Adrenal gland (tissue), 12 donors: ENCODE measurements around the gene PRPF6. TPM values are rescaled to one million over a fixed set of nuclear protein-coding genes. Genes with fewer than 3 reads are reported as not detected.
A peak's percentile ranks its signal among the peaks of the same experiment; 100 is the strongest.
"Not testable (repeated sequence)": the region's sequence is repeated elsewhere in the genome, so short reads cannot be mapped to it uniquely, and the experiment has no call there.

Source experiments
- DNase-seq, 7 donors: peaks; one replicate each; pipeline ENCODE4 v3.0.0-alpha.2; 2019 to 2020
- H3K27ac ChIP-seq, 5 donors: fragments of 200-600 bp; sonication (generic) in 4 of 5; 1 replicate in 3 of 5; 2 replicates in 2 of 5; pipeline versions ENCODE4 v1.5.1 to v1.8.0; 2016 to 2020; ENCODE audit warnings: mild to moderate bottlenecking in 1 of 5
- H3K27me3 ChIP-seq: fragments of 200-600 bp; 2 replicates; pipeline ENCODE4 v1.8.0; 2021
- H3K36me3 ChIP-seq, 2 donors: fragments of 200-600 bp; replicated peaks in 1 of 2; 1 replicate in 1 of 2; 2 replicates in 1 of 2; pipeline versions ENCODE4 v1.5.1 to v1.8.0; 2018 to 2022
- H3K4me1 ChIP-seq, 2 donors: fragments of 200-600 bp; replicated peaks in 1 of 2; 1 replicate in 1 of 2; 2 replicates in 1 of 2; pipeline versions ENCODE4 v1.5.1 to v1.8.0; 2018 to 2021
- H3K4me3 ChIP-seq, 4 donors: fragments of 200-600 bp; sonication (generic) in 3 of 4; one replicate each; pipeline ENCODE4 v1.5.1; 2016 to 2018
- H3K9me3 ChIP-seq, 3 donors: fragments of 200-600 bp; sonication (generic) in 1 of 3; replicated peaks in 1 of 3; 1 replicate in 2 of 3; 2 replicates in 1 of 3; pipeline versions ENCODE4 v1.5.1 to v1.8.0; 2016 to 2021
- CTCF ChIP-seq, 6 experiments: fragments of 450-650 bp in 4 of 6; fragments of 200-600 bp in 2 of 6; sonication (generic) in 1 of 6; IDR thresholded peaks; 1 replicate in 5 of 6; 2 replicates in 1 of 6; pipeline versions ENCODE4 v1.5.1 to v1.8.0; 2016 to 2021; ENCODE audit warnings: antibody characterized with exemption in 6 of 6, mild to moderate bottlenecking in 2 of 6, moderate library complexity in 1 of 6
- POLR2A ChIP-seq, 2 donors: fragments of 450-650 bp; IDR thresholded peaks; one replicate each; pipeline ENCODE4 v1.6.1; 2017; ENCODE audit warnings: antibody characterized with exemption in 2 of 2, mild to moderate bottlenecking in 2 of 2, moderate library complexity in 1 of 2
- WGBS, 4 donors: extraction: QIAGEN DNeasy Blood & Tissue Kit in 2 of 4; methylation state at CpG; one replicate each; pipeline versions ENCODE4 v1.1.5 to v1.1.7; 2013 to 2017; 5-methylcytosine and 5-hydroxymethylcytosine counted together
- intact Hi-C, 2 donors: fragments of 100-400 bp; cut with DNase I; formaldehyde crosslinking; loops; one replicate each; pipeline versions ENCODE4 v1.14.1 to v1.15.0; 2022 to 2023
- polyA plus RNA-seq, 3 donors: library from polyadenylated mRNA; stranded (reverse); fragments of 200-250 nt in 2 of 3; fragments of 350-450 nt in 1 of 3; fragmentation: Illumina TruSeq in 1 of 3; extraction: RNeasy Lipid Tissue Mini Kit (QIAGEN cat#74804) in 1 of 3; gene quantifications; one replicate each; pipeline ENCODE4 v1.2.3, GENCODE V29; 2013 to 2014
- total RNA-seq, 9 donors: library from RNA; depleted of rRNA in 4 of 9; stranded (reverse); fragments of >200 nt in 4 of 9; fragments of 120-200 nt in 1 of 9; fragmentation: NEBNext Ultra II Directional in 1 of 9; extraction: Animal tissue kit (Norgen Biotek cat#: 25700) in 1 of 9; gene quantifications; one replicate each; pipeline versions ENCODE4 v1.1.0 to v1.2.4, GENCODE V29; 2013 to 2023
- donor health status: healthy with polysubstance abuse.
- donor health status: Bipolar disorder and iron deficiency.
- donor health status: DM: yes; HTN: yes; CAD: no.
- donor health status: DM: no; HTN: no; CAD: no.
- donor health status: DM: no; HTN: no; CAD: no.
- donor health status: DM: yes; HTN: yes; CAD: no.

PRPF6 gene
- total and polyA plus RNA-seq, 12 donors = 48.3 to 73.9 (median 55.3) TPM

GRCh38 chr20:63970714-63971431 lies 10.1 kb upstream of the PRPF6 start:
- no peak for DNase-seq
- H3K9me3 ChIP-seq = no peaks in the 10 kb centered on the region
- peaks cover 8 to 20% of the 10 kb centered on the region in 2 donors for H3K4me1 ChIP-seq
- H3K27me3 ChIP-seq = no peaks in the 10 kb centered on the region
- WGBS, 4 donors = 87 to 96% (median 94%) methylated on average over 5 of the region's 5 CpGs
- intact Hi-C loops = loop anchor here (10.0 kb wide), 2 partner anchors 186 to 356 kb away; no protein-coding TSS in a partner anchor
- H3K36me3 ChIP-seq = peaks cover 0 to 14% of the 10 kb centered on the region in 2 donors
- H3K27ac ChIP-seq = no peak overlapping the region
- H3K4me3 ChIP-seq = no peak overlapping the region
- TF ChIP-seq CTCF (IDR thresholded peaks at IDR 0.05) (no peak), POLR2A (IDR thresholded peaks at IDR 0.05) (no peak)

GRCh38 chr20:63971960-63972311 lies 9.0 kb upstream of the PRPF6 start:
- not testable (repeated sequence) for DNase-seq, H3K9me3 ChIP-seq, H3K27me3 ChIP-seq, H3K36me3 ChIP-seq, H3K27ac ChIP-seq, H3K4me3 ChIP-seq
- WGBS, 4 donors = 81 to 87% (median 85%) methylated on average over 10 of the region's 10 CpGs
- peaks cover 8 to 20% of the 10 kb centered on the region in 2 donors for H3K4me1 ChIP-seq
- intact Hi-C loops = loop anchor here (2.0 to 10.0 kb wide), 3 partner anchors 187 to 433 kb away; no protein-coding TSS in a partner anchor

GRCh38 chr20:63972312-63973159 lies 8.4 kb upstream of the PRPF6 start:
- no peaks in the 10 kb centered on the region for H3K9me3 ChIP-seq
- H3K27me3 ChIP-seq = no peaks in the 10 kb centered on the region
- no peaks in the 10 kb centered on the region for H3K36me3 ChIP-seq
- no peak overlapping the region for H3K4me3 ChIP-seq
- TF ChIP-seq POLR2A (IDR thresholded peaks at IDR 0.05) (no peak), CTCF (IDR thresholded peaks at IDR 0.05) (no peak)
- peaks cover 8 to 20% of the 10 kb centered on the region in 2 donors for H3K4me1 ChIP-seq
- peak overlapping the region in 1 of 5 donors; percentile 10 for H3K27ac ChIP-seq
- DNase-seq = peak in 5 of 7 donors; percentile 20 to 66 (median 27)
- intact Hi-C loops = loop anchor here (2.0 to 10.0 kb wide), 3 partner anchors 188 to 434 kb away; no protein-coding TSS in a partner anchor
- WGBS, 4 donors = 66 to 74% (median 70%) methylated on average over 7 to 18 of the region's 18 CpGs

- peak overlapping the region in 1 of 5 donors; percentile 50 for H3K27ac ChIP-seq
Measured at GRCh38 chr20:63973160-63973479, 7.8 kb upstream of the PRPF6 start.

More at GRCh38 chr20:63973160-63973479, 7.8 kb upstream of the PRPF6 start:
- no peak for TF ChIP-seq POLR2A (IDR thresholded peaks at IDR 0.05)
- no peak for TF ChIP-seq CTCF (IDR thresholded peaks at IDR 0.05)
- no peak for DNase-seq
- Histone ChIP-seq H3K4me3 (no peak overlapping the region), H3K9me3 (no peaks in the 10 kb centered on the region), H3K4me1 (peaks cover 8 to 20% of the 10 kb centered on the region in 2 donors), H3K36me3 (no peaks in the 10 kb centered on the region), H3K27me3 (no peaks in the 10 kb centered on the region)
- WGBS, 4 donors = 86 to 97% (median 90%) methylated on average over 1 to 3 of the region's 3 CpGs
- intact Hi-C loops = loop anchor here (2.0 to 10.0 kb wide), 3 partner anchors 188 to 434 kb away; no protein-coding TSS in a partner anchor
